ENCODE results near the gene HS3ST6.

Gene HS3ST6

DNA sequence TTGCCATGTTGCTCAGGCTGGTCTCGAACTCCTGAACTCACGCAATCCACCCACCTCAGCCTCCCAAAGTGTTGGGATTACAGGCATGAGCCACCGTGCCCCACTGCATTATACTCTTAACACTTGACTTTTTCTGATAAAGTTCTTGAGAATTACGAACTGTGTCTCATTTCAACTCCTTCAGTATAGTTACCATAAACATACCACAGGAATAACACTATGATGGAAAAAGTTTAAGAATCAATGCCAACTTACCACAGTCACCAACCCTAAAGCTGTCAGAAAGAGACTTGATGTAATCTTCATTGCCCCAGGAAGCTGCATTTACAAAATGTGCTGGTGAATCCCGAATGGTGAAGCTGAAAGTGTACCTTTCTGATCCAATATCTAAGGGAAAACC, 56.5 kb downstream of the HS3ST6 start:
- in situ Hi-C loops (cut with HindIII; ENCODE audit: low sequenced_read_pairs) = no loop called here
- TF ChIP-seq, protein P1, sequence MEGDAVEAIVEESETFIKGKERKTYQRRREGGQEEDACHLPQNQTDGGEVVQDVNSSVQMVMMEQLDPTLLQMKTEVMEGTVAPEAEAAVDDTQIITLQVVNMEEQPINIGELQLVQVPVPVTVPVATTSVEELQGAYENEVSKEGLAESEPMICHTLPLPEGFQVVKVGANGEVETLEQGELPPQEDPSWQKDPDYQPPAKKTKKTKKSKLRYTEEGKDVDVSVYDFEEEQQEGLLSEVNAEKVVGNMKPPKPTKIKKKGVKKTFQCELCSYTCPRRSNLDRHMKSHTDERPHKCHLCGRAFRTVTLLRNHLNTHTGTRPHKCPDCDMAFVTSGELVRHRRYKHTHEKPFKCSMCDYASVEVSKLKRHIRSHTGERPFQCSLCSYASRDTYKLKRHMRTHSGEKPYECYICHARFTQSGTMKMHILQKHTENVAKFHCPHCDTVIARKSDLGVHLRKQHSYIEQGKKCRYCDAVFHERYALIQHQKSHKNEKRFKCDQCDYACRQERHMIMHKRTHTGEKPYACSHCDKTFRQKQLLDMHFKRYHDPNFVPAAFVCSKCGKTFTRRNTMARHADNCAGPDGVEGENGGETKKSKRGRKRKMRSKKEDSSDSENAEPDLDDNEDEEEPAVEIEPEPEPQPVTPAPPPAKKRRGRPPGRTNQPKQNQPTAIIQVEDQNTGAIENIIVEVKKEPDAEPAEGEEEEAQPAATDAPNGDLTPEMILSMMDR (IDR thresholded peaks at IDR 0.05; ENCODE audit: low read depth, low read length) = no peak
- DNase-seq (ENCODE audit: low read depth, low spot score) = no peak
- H3K4me3 ChIP-seq (ENCODE audit: low read depth, low read length) = no peak overlapping the region
